GM03348 (cell line): Measurements from ENCODE around the gene GRID1.
A peak's percentile ranks its signal among the peaks of the same experiment; 100 is the strongest.
"Not testable (repeated sequence)": the region's sequence is repeated elsewhere in the genome, so short reads cannot be mapped to it uniquely, and the experiment has no call there.

Source experiments
- DNase-seq: peaks from one replicate; pipeline ENCODE4 v3.0.0; 2012; ENCODE audit warnings: low spot score

GRID1 gene

DNA sequence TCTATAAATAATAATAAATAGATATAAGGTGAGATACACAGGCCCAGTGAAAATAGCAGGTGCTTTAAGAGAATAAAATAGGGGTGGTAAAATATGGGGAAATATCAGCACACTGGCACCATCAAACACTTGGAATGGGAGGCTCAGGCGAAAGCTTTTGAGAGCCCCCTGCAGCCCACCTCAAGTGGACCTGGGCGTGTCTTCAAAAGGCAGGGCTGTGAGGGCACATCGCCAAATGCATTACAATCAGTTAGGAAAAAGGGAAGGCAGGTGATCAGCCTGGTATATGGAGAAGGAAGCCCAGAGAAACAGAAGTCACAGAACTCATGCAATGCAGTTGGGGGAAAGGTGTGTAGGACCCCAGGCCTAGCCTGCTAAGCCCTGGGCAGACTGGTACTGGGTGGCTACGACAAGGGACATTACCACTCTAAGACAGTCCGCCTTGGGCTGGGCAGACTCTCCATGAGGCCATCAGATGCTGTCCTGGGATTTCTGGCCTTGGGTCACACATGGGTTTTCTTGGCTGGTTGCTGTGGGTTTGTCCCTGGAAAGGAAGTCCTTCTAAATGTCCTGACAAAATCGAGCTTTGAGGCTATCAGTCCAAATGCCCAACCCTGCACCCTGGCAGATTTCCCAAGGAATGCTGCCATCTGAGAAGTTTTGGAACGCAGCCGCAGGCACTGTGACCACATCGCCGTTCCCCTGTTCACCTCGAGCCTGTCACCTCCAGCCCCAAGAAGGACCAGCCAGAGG is 330.6 kb downstream of the GRID1 start:
- no peak for DNase-seq

DNA sequence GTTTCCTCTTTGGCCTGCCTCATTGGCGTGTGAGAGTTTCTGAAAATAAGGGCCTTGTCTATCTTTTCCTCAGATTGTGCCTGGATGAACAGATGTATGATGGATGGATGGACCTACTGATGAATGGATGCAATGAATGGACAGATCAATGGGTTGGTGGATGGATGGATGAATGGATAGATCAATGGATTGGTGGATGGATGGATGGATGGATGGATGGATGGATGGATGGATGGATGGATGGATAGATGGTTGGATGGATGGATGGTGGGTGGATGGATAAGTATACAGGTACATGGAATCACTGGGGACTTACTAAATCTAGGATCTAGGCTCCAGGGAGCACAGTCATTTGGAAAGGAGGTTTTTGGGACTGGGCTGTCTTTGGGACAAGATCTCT is 331.9 kb downstream of the GRID1 start:
- DNase-seq: no peak

DNA sequence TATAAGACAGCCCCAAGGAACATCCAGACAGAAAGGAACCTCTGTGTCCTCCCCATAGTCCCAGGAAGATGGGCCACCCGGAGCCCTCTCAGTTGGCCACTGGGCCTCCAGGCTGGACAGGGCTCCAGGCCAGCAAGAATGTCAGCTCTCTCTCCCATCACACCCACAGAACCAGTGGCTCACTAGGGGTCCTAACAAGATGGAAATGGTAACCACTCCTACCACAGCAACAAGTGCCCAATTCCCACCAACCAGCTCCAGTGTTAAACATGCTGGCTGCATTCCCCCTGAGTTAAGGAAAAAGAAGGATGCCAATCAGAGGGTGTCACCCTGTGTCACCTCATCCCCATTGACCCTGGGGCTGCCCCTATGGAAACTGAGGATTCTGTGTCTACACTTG is 333.0 kb downstream of the GRID1 start:
- no peak for DNase-seq

DNA sequence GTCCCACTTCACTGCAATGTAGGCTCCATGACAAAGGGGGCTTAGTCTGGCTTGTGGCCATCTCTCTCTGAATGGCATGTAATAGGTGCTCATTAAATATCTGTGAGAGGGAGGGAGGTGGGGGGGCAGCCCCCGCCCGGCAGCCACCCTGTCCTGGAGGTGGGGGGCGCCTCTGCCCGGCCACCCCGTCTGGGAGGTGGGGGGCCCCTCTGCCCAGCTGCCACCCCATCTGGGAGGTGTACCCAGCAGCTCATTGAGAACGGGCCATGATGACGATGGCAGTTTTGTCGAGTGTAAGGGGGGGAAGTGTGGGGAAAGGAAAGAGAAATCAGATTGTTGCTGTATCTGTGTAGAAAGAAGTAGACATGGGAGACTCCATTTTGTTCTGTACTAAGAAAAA is 334.5 kb downstream of the GRID1 start:
- not testable (repeated sequence) for DNase-seq

DNA sequence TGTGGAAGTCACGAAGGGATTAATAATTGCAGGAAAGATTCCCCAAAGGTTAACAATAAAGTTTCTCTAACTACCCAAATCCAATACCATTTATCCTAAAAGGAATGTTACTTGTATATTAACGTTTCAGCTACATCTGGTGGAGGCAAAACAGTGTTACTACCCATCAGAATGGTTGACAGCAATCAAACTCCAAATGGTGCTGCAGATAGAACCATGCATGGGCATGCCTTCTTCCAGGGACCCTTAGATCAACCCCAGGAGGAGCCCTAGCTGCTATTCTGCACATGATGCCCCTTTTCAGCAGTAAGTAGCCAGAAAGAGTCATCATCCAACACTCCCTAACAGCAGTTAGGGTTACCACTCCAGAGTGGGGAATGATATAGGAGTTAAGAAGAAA is 336.3 kb downstream of the GRID1 start:
- no peak for DNase-seq

DNA sequence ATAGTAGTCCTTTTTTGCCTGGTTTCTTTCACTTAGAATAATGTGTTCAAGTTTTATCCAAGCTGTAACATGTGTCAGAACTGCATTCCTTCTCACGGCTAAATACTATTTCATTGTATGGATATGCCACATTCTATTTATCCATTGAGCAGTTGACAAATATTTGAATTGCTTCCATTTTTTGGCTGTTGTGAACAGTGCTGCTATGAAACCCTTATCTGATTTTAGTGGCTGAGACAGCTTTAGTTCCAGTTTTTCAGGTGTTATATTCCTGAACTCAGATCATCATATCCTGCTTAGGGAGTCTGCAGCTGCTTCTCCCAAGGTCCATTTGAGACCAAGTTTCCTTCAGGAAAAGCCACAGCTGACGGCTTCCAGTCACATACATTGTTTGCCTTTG is 339.2 kb downstream of the GRID1 start:
- DNase-seq: no peak

DNA sequence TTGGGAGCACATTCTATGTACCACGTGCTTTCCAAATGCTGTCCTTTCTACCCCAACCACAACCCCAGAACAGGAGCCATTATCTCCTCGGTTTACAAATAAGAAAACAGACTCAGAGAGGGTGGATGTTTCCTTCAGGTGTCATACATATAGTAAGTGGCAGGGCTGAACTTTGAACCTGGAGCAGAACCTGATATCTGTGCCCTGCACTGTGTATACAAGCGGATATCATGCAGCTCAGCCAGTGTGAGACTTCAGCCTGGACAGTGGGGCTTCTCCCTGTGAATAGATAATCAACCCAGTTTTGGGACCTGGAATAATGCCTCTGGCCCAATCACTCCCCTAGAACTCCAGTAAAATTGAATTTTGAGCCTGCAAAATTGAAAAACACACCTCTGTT is 341.1 kb downstream of the GRID1 start:
- no peak for DNase-seq

DNA sequence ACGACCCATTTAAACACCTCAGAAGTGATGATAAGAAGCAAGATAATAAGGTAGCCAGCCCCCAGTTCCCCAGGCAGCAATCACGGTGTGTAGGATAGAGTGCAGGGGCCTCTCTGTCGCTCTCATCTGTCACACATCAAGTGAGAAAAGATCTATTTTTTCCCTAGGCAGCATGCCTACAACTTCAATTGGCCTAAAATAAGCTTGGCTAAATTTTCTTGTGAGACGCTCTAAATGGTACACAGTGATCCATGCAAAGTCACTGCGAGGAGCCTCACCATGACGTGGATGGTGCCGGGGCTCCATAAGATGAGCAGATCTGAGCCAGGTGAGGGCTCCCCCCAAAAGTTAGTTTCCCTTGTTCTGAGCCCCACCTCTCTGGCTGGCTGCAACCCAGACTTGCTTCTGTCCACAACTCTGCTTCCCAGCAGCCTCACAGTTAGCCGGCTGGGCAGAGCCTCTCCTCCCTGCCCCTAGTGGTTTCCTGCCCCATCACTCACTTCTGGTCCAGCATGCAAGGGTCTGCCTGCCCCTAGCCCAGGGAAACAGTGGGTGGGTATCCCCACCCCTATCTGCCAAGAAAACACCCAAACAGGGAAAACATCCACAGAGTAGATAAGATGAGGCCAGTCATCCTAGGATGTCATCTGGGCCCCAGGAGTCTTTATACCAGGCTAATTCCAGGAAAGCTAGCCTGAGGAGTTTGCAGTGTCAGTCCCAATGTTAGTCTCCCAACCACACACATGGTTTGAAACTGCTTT is 342.1 kb downstream of the GRID1 start:
- DNase-seq: no peak

DNA sequence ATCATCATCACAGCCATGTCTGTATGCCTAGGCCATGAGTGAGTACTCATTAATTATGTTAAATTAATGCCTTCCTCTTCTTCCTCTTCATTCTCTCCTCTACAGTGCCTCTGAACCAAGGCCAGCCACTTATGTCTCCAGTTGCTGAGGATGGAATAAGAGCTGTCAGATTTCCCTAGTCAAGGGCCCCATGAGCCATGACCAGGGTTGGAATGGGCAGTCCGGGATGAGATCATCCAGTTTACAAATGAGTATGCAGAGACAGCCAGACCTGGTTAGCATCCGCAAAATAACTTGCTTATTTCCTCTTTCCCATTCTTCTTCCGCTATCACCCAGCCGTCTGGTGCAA is 342.7 kb downstream of the GRID1 start:
- DNase-seq: no peak

DNA sequence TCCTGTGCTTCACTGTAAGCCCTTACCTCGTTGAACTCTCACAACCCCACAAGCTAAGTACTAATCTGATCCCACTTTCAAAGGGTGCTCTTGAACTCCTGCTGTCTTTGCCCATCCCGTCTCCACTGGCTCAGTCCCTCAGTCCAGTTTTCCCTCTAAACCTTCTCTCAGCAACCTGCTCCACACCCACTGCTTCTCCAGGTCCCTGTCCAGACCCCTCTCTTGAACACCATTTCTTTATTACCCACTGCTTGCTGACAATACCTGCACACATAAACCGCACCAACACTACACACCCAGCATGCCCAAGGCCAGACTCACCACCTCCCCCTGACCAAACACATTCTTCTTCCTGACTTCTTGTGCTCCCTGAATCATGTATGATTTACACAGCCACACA is 343.3 kb downstream of the GRID1 start:
- DNase-seq: no peak

DNA sequence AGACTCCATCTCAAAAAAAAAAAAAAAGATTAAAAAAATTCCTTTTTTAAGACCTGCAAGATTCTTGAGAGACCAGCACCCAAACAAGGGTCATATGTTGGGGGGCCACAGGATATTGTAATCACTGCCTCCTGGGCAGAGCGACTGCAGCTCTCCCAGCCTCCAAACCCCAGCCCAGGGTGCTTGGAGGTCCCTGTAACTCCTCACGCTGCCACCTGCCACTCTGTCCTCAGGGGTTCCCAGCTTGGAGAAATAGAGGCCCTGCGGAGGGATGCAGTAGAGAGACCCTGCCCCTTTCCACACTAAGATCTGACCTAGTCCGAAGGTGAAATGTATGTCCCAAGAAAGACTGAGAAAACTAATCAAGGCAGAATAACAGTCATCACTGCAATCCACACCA is 343.7 kb downstream of the GRID1 start:
- DNase-seq: no peak

DNA sequence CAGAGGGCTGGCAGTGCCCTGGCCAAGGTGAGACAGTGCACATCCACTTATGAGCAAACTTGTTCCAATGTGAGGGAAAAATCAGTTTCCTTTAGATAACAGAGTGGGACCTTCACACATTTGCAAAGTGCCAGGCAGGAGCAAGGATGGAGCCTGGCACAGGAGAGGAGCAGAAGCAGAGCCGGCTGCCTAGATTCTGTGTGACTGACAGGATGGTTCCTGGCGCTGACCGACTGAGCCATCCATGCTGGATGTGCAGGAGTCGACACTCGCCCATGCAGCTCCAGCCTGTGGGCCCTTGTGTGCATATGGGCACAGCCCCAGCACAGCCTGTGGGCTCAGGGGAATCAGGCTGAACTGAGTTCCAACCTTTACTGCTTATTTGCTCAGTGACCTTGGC is 346.5 kb downstream of the GRID1 start:
- no peak for DNase-seq

DNA sequence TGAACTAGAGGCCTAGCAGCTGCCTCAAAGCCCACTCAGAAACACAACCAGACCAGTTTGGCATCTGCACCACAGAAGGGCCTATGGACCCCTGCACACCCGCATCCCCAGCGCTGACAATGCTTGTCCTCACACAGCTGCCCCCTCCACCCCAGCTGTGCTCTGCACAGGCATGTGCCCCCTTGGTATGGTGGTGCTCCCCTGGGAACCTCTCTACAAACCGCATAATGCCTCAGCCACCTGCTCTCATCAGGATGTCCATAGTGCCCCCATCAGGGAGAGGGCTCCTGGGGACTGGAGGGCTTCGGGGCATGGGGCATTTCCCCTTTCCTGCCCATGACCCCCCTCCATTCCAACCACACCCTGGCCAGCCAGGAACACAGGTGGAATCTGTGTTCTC is 347.5 kb downstream of the GRID1 start:
- DNase-seq: no peak

DNA sequence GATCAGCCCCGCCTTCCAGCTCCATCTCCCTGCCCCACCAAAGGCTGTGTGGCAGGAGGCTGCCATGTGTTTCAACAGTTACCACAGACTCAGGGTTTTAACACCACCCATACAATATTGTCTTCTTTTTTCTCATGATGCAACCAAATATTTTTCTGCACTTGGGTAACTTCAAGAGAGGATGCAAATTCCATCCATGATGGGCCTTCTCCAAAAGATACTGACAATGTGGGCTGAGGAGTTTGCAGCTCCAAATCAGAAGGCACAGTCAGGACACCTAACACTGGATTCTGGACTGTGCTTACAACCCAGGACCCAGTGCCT is 347.9 kb downstream of the GRID1 start:
- DNase-seq: no peak

DNA sequence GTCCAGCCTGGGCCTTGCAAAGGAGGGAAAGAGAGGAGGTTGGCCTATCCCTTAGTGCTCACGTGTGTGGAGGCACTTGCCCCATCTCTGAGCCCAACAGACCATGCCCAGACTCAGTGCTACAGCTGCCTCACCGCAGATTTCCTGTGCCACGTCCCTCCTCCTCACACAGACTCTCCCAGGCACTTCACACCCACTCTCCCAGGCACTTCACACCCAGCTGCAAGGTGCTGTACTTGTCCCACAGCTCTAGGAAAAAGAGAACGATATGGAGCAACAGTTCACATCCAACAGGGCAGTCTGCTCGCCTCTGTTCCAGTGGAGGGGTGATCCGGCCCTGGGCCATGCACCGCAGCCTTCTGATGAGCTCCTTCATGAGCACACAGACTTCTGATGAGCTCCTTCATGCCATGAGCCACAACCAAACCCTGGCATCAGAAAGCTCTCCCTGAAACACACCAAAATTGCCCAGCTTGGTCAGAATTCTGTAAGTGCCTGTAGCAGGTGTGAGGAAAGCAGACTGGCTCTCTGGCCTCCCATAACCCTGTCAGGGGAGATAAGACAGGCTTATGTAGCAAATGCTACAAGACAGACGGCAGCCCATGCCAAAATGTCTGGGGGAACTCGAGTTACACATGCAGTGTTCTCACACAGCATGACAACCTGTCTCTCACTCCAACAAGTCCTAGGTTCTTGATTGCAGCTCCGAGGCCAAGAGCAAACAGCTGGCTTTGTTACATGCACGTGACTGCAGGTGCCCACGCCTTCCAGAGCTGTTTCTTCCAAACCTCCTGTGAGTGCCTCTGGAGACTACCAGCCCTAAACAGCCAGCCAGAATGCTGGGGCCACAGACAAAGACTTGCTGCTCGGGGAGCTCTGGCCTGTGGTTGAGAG is 348.5 kb downstream of the GRID1 start:
- no peak for DNase-seq

DNA sequence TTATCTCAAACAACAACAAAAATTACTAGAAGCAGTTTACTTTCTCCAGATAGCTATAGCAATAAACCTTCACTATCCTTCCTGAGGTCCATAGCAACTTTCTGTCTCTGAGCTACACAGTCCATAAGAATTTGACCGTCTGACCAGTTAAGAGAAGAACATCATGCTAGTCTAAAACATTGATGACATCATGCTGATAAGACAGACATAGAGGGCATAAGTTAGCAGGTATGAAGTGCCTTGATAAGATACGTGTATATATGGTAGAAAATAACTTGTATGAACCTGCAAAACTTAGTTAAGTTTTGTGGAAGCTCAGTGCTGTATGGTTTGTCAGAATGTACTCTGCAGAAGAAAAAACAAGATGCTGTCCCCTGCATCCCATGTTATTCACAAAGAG is 353.0 kb downstream of the GRID1 start:
- DNase-seq: no peak

DNA sequence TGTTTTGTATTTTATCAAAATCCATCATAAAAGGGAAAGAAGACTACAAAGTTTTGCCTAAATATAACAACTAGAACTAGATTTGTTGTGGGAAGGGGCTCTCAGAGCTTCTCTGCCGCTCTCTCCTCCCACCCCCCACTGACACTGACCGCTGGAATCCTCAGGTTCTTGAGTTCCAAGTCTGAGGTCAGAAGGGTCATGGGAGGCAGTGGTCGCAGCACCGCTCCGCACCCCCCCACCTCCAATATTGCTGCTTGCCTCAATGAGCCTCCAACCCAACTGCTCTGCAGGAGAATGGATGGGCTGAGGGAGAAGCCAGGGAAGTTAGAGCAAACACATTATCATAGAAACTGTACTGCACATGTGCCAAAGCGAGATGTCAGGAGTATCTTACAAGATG is 359.4 kb downstream of the GRID1 start:
- DNase-seq: no peak

DNA sequence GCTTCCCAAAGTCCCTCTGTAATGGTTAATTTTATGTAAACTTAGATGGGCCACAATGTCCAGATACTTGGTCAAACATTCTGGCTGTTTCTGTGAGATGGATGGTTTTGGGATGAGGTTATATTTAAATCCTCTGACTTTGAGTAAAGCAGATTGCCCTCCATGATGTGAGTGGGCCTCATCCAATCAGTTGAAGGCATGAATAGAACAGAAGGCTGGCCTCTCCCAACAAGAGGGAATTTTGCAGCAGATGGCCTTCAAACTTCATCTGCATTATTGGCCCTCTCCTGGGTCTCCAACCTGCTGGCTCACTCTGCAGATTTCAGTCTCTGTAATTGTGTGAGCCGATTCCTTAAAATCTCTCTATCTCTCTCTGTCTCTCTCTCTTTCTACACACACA is 362.3 kb downstream of the GRID1 start:
- no peak for DNase-seq

DNA sequence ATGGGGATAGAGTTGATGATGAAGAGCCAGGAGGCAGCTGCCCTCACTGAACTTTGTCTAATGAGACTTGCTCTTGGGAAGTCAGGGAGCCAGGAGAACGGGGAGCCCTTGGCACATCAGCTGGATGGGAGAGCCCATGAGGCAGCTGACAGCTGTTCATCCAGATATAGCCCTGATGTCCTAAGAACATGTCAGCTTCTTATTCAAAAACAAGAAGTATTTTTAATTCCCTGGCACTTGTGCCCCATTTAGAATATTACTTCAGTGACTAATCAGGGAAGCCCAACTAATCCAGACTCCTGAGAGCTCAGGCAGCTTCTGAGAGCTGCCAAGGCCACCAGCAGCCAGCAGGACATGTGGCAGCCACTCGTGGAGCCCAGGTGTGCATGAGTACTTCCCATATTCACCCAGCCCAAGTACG is 363.4 kb downstream of the GRID1 start:
- no peak for DNase-seq

DNA sequence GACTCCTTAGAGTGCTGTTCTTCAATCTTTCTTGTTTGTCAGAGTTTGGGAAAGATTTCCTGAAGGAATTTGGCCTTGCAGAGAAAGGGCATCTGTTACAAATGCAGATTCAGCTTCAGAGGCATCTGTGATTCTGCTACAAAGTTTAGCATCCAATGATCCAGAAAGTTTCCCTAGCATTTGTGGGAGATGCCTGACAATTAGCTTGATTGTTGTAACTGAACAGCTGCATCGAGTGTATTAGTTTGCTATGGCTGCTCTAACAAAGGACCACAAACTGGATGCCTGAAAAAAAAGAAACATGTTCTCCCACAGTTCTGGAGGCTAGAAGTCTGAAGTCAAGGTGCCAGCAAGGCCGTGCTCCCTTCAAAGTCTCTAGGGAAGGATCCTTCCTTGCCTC is 365.1 kb downstream of the GRID1 start:
- no peak for DNase-seq

DNA sequence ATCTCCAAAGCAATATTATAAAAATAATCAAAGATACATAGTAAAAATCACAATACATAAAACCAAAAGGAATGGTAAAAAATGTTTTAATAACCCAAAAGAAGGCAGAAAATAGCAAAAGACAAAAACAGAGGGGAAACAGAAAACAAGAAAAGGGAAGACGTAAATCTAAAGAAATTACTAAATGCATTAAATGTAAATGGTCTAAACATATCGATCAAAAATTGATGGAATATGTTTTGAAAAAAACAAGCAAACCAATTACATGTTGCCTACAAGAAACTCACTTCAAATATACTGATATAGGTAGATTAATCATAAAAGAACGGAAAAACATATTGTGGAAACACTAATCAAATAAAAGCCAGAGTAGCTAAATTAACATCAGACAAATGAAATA is 369.1 kb downstream of the GRID1 start:
- no peak for DNase-seq

DNA sequence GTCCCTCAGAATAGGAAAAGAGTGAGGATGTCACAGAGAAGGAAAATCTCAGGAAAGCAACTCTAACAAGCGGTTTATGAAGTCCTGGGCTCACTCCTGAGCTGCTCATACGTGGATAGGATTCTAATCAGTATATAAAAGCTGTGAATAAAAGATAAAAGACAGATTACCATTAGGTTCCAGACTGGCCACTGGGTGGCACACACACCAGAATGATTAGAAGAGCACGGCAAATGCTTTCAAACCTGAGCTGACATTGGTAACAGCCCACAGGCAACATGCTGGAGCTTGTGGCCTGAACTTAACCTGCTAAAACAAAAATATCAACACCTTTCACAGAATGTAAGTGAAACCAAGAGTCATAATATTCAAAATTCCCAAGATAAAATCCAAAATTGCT is 370.8 kb downstream of the GRID1 start:
- DNase-seq: peak; percentile 45

DNA sequence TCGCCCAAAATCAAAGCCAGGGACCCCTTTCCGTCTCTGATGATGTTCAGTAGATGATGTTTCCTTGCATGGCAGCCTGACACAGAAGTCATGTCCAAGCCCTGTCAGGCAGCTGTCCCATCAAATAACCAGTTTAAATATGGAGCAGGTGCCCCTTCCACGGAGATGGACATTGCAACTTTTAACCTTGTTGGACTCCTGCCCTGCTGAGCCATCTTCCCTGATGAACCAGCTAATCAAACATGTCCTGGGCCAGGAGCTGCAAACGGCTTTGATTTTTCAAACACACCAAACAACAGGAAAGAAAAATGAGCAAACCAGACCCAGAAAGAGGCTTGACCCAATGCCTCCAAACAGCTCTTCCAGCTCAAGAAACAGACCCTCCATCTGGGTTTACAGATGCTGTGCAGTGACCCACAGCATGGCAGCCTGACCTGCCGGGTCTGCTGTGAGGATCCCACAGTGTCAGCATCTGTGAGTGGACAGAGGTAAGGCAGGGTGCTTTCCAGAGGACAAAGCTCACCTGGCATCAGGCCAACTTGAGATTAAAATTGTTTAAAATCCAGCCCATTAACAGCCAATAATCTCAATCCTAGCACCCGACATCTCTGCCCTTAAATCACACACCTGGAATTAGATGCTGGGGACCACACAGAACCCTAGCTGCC is 372.6 kb downstream of the GRID1 start:
- DNase-seq: no peak
